GM12892 (cell line): ENCODE results near the gene EPB41L2.
"Not testable (repeated sequence)": the region's sequence is repeated elsewhere in the genome, so short reads cannot be mapped to it uniquely, and the experiment has no call there.

Source experiments
- DNase-seq: peaks from one replicate; pipeline ENCODE4 v3.0.0; 2011; ENCODE audit not compliant: insufficient read length
- FAIRE-seq: peaks from 2 replicates; lab custom pipeline; 2011; peaks lifted over from hg19 to GRCh38; lab: Jason Lieb, UNC
- POLR2A ChIP-seq: IDR thresholded peaks from 2 replicates; pipeline ENCODE4 v1.6.1; 2011; ENCODE audit warnings: low read depth, low read length, control low read depth
- POLR2AphosphoS5 ChIP-seq: IDR thresholded peaks from 2 replicates; pipeline ENCODE4 v1.6.1; 2011; ENCODE audit warnings: low read depth, low read length, control low read depth
- TAF1 ChIP-seq: IDR thresholded peaks from 2 replicates; pipeline ENCODE4 v1.6.1; 2011; ENCODE audit warnings: low read depth, mild to moderate bottlenecking, control low read depth, low read length, borderline replicate concordance

EPB41L2 gene

DNA sequence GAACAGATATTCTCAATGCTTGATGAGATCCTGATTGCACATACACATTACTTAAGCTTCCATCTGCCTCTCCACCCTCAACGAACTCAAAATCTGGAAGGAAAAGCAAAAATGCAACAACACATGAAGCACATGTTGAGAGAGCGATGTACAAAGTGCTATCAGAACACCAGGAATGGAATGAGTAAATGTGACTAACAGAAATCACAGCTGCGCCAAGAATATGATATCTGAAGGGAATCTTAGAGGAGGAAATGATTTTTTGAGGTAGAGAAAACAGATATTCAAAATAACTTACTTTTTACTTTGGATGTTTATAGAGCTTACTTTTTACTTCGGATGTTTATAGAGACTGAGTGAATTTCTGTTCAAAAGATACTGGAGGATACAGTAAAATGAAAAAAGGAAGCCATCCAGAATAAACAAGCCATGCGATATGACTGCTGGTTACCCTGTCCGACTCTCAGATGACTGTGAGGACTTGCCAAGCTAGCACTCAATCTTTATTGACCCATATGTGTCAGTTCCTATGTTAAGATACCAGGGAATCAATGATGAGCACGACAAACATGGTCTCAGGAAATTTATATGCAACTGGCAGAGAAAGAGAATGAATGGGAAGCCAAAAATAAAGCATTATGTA, 133.9 kb downstream of the EPB41L2 start:
- TF ChIP-seq TAF1 (no peak), POLR2AphosphoS5 (no peak), POLR2A (no peak)
- FAIRE-seq (no peak), DNase-seq (no peak)

DNA sequence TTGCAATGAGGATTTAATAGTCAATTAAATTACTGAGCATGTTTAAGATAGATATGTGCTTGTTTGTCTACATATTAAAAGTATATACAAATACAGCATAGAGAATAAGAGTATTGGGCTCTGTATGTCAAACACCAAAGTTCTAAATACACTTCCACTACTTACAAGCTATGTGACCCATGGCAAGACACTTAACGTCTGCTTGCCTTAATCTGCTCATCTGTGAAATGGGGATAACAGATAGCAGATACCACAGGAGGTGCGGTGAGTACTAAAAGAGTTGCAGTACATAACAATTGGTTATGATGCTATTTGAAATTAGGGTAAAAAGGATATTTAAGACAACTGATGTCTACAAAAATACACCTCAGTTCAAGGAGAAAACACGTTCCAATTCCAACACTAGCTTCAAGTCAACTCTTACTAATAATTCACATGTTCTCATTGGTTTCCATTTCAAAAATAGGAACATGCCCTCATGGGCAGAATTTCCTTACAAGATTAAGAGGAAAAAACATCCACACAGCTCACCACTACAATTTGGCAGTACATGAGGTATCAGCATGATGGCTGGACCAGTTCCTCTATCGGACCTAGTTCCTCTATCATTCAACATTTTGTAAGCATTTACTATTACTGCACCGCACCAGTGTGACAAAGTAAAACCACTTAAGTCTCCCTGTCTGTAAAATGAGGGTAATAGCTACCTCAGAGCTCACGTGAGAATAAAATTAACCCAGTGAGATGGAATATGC, 134.7 kb downstream of the EPB41L2 start:
- FAIRE-seq (no peak), DNase-seq (no peak)
- no peak for TF ChIP-seq TAF1
- no peak for TF ChIP-seq POLR2AphosphoS5
- TF ChIP-seq POLR2A: no peak

DNA sequence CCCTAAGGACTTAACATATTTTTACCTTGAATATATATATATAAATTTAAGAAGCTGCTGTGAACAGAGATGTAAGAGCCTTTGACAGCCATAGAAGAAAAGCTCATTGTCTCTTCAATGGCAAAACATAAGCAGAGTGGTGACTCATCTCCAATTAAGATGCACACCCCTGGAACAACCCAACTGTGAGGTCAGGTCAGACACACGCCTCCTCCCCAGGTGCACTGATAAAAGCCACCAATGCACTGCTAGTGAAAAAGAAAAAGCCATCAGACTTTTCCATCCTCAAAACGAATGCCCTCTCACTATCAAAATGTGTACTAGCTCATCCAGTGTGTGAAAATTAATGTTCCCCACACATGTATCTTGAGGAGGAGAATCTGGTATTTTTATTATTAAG, 135.7 kb downstream of the EPB41L2 start:
- FAIRE-seq (no peak), DNase-seq (no peak)
- TF ChIP-seq TAF1: no peak
- TF ChIP-seq POLR2A: no peak
- no peak for TF ChIP-seq POLR2AphosphoS5

DNA sequence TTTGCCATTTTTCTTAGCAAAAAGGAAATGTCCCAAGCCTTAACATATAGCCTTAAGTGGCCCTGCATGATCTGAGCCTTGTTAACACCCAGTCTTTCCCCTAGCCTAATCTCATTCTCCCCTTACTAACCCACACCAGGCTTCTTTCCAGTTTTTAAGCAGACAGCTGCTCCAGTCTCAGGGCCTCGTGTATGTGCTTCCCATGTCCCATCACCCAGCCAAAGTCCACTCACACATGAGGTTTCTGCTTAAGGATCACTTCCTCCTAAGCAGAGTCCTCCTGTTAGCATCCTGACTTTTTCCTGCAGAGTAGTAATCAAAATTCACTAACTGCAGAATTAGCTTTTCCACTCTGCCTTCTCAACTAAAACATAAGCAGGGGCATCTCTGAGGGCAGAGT, 139.7 kb downstream of the EPB41L2 start:
- no peak for DNase-seq
- FAIRE-seq: no peak
- TF ChIP-seq POLR2A (no peak), POLR2AphosphoS5 (no peak), TAF1 (no peak)

DNA sequence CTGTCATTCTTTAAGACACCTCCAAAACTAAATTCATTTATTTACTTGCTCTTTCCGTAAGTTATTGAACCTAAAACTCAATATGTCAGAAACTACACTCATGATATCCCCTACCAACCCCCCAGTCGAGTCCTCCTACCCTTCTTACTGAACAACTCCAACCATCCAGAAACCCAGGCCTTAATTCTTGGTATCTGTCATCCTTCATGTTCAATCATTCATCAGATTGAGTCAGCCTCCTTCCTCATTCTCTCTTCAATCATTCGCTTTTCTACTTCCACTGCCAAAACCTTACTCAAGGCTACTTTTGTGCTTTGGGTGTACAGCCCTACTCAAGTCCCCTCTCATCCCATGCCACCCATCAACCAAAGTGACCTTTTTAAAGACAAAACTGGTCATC, 140.1 kb downstream of the EPB41L2 start:
- FAIRE-seq: no peak
- DNase-seq: no peak
- TF ChIP-seq POLR2AphosphoS5: no peak
- TF ChIP-seq TAF1: no peak
- TF ChIP-seq POLR2A: no peak

DNA sequence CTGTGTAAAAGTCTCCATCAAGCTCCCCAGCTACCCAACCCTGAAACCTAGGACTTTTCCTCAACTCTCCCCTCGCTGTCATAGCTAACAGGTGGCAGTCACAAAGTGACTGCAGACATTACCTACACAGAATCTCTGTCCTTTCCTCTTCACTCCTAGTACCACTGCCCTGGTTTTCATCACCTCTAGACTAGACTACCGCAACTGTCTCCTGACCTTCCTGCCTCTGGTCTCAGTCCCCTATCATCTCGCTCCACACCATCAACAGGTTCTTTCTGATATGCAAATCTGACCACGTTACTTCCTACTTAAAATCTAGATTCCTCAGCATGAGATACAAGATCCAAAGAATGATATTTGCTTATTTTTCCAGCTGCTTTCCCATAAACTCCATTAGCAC, 142.1 kb downstream of the EPB41L2 start:
- no peak for FAIRE-seq
- DNase-seq: no peak
- no peak for TF ChIP-seq POLR2AphosphoS5
- TF ChIP-seq TAF1: no peak
- no peak for TF ChIP-seq POLR2A

DNA sequence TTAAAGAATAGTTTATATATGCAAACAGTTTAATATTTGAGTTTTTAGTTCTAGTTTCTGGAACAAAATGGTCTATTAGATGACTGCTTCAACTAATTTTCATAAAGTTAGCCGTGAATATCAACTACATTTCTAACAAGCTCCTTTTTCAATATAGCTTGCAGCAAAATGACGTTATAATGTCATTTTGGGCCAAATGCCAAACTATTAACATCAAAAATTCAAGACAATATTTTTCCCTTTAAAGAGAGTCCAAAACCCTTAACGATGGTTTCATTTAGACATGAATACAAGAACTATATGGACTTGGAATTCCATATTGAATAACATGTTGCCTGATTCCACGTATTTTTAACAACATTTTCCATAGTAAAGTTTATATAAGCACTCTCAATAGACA, 144.9 kb downstream of the EPB41L2 start:
- no peak for DNase-seq
- FAIRE-seq: no peak
- TF ChIP-seq TAF1 (no peak), POLR2AphosphoS5 (no peak), POLR2A (no peak)

DNA sequence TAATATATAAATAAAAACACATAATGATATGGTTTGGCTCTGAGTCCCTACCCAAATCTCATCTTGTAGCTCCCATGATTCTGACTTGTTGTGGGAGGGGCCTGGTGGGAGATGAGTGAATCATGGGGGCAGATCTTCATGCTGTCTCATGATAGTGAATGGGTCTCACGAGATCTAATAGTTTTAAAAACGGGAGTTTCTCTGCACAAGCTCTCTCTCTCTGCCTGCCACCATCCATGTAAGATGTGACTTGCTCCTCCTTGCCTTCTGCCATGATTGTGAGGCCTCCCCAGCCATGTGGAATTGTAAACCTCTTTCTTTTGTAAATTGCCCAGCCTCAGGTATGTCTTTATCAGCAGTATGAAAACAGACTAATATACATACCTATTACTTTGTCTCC, 147.4 kb downstream of the EPB41L2 start:
- not testable (repeated sequence) for FAIRE-seq, DNase-seq

DNA sequence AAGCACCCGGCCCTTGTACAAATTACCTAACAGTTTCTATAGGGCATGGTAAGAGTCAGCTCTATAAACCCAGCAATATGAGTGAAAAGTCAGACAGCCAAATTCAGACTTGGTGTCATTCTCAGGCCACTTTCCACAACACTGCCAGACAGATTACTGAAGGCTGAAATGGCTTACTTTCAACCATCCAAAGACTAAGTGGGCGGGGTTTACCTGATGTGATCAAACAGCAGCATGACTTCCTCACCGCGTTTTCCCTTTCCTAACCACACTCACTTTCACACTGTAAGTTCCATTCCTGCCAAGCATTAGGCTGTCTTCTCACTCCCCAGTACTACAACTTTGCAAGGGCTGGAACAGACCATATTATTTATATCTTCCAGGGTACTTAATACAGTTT, 149.9 kb downstream of the EPB41L2 start:
- FAIRE-seq: peak; percentile 54
- peak; percentile 13 for DNase-seq
- TF ChIP-seq POLR2AphosphoS5 (no peak), TAF1 (no peak), POLR2A (no peak)

DNA sequence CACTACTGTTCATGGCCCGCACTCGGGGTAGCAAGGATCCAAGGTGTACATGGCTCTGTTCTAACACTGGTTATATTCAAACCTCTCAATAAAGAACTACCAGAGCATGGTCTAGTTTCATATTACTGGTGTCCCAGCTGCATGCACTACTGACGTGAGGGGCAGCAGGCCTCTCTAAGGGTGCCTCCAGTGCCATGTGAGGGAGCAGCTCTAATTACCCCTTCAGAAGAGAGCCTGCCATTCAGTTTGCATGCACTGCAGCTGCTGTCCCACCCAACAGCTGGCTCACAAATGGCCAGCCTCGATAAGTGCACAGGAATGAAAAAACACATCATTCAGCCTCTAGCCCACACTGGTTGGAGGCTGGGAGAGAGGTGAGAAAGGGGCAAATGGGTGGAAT, 150.6 kb downstream of the EPB41L2 start:
- no peak for DNase-seq
- FAIRE-seq: no peak
- TF ChIP-seq TAF1: no peak
- TF ChIP-seq POLR2A: no peak
- no peak for TF ChIP-seq POLR2AphosphoS5

DNA sequence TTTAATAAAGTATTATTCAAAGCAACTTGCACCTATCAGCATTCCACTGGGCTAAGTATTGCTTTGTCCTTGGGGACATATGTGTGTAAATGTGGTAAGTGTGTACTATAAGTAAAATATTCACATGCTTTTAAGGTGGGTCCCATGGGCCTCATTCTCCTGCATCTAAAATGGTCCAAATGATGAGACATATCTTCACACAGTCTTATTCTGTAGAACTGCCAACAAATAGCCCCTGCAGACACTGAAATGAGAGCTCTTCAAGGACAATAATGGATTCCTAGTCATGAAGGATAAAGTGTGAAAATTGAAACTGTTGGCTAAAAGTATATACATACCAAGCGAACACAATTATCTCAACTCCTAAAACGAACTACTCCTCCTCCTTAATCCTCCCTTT, 154.1 kb downstream of the EPB41L2 start:
- DNase-seq (no peak), FAIRE-seq (no peak)
- TF ChIP-seq TAF1 (no peak), POLR2AphosphoS5 (no peak), POLR2A (no peak)

DNA sequence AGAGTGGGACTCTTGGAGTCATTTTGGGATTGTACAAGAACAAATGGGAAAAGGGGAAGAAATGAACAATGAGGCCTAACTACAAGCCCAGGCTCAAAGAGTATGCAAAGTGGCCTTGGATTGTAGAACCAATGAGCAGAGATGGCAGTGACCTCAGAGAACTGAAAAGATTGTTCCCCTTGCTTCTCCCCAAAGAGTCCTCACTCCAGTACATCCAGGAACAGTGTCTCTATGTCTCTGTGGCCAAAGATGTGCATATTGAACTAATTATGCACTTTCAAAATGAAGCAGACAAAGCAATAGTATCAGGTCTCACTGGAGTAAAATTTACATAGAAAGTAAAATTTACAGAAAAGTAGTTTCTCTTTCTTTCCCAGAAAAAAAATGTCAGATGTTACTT, 154.9 kb downstream of the EPB41L2 start:
- no peak for TF ChIP-seq TAF1
- no peak for TF ChIP-seq POLR2AphosphoS5
- no peak for TF ChIP-seq POLR2A
- DNase-seq (no peak), FAIRE-seq (peak; percentile 33)

DNA sequence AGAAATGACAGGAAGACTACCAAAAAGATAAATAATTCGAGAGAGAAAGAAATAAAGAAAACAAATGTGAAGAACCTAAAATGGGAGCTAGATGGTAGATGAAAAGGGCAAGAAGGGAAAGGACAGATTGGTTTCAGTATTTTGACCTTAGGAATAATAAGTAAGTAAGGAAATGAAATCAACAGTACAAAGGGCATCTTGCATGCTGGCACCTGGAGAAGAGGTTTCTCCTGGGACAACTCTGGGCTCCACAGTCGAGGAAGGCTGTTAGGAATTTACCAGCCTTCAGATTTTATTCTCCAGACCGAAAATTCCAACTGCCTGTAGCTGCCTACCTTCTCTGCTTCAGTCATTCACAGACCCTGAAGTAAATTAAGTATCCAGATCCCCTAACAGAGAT, 155.4 kb downstream of the EPB41L2 start:
- DNase-seq (no peak), FAIRE-seq (no peak)
- no peak for TF ChIP-seq POLR2A
- no peak for TF ChIP-seq TAF1
- TF ChIP-seq POLR2AphosphoS5: no peak
